HG03342 (cell line): ENCODE results near the gene SH3BP1.
"Not testable (repeated sequence)": the region's sequence is repeated elsewhere in the genome, so short reads cannot be mapped to it uniquely, and the experiment has no call there.

Source experiments
- ATAC-seq: cut with Tn5 transposase; IDR thresholded peaks from one replicate; pipeline ENCODE4 v1.9.1; 2021; ENCODE audit warnings: mild to moderate bottlenecking, moderate library complexity; ENCODE audit not compliant: unreplicated experiment

SH3BP1 gene

GRCh38 chr22:37633089-37633624 lies 6.3 kb upstream of the SH3BP1 start:
- peak; percentile 62 for ATAC-seq

GRCh38 chr22:37633625-37634416 lies 5.6 kb upstream of the SH3BP1 start:
- peak; percentile 43 for ATAC-seq

GRCh38 chr22:37634417-37634924 lies 5.0 kb upstream of the SH3BP1 start:
- no peak for ATAC-seq

- no peak for ATAC-seq
Observed at GRCh38 chr22:37635157-37635556, 4.3 kb upstream of the SH3BP1 start.

GRCh38 chr22:37636186-37636948 lies 3.1 kb upstream of the SH3BP1 start:
- no peak for ATAC-seq

- ATAC-seq = no peak
Observed at GRCh38 chr22:37636949-37637273, 2.6 kb upstream of the SH3BP1 start.

- ATAC-seq = no peak
Observed at GRCh38 chr22:37638391-37639069, 939 bp upstream of the SH3BP1 start.

- ATAC-seq = no peak
Observed at GRCh38 chr22:37639771-37640590, 512 bp downstream of the SH3BP1 start.

GRCh38 chr22:37640591-37641560 lies 1.4 kb downstream of the SH3BP1 start:
- ATAC-seq = no peak

GRCh38 chr22:37641561-37641949 lies 2.1 kb downstream of the SH3BP1 start:
- no peak for ATAC-seq

- no peak for ATAC-seq
Observed at GRCh38 chr22:37643225-37643847, 3.9 kb downstream of the SH3BP1 start.

GRCh38 chr22:37647317-37647716 lies 7.8 kb downstream of the SH3BP1 start:
- ATAC-seq = no peak

GRCh38 chr22:37647928-37648327 lies 8.5 kb downstream of the SH3BP1 start:
- ATAC-seq = no peak

GRCh38 chr22:37650463-37651136 lies 11.1 kb downstream of the SH3BP1 start:
- no peak for ATAC-seq

GRCh38 chr22:37654563-37655251 lies 15.2 kb downstream of the SH3BP1 start:
- no peak for ATAC-seq

GRCh38 chr22:37655252-37655563 lies 15.7 kb downstream of the SH3BP1 start:
- ATAC-seq = no peak

GRCh38 chr22:37656583-37656982 lies 17.1 kb downstream of the SH3BP1 start:
- ATAC-seq = not testable (repeated sequence)

- ATAC-seq = no peak
Observed at GRCh38 chr22:37657590-37658132, 18.2 kb downstream of the SH3BP1 start.
